ENCODE measurements around the gene NDUFB10.

GRCh38 chr16:1950559-1950958 lies 8.8 kb upstream of the NDUFB10 start:
- no peak for TF ChIP-seq CTCF (IDR thresholded peaks at IDR 0.05)
- no peak for TF ChIP-seq POLR2A (IDR thresholded peaks at IDR 0.05)

All from right lobe of liver (tissue), 4 donors.